Suprapubic skin (tissue), 4 donors: ENCODE data around the gene COG7. TPM values are rescaled to one million over a fixed set of nuclear protein-coding genes. Genes with fewer than 3 reads are reported as not detected.
"Not testable (repeated sequence)": the region's sequence is repeated elsewhere in the genome, so short reads cannot be mapped to it uniquely, and the experiment has no call there.

ENCODE experiments used
- DNase-seq, 2 donors: peaks; one replicate each; pipeline ENCODE4 v3.0.0-alpha.2; 2019; ENCODE audit warnings: low spot score in 2 of 2
- H3K27ac ChIP-seq: fragments of 200-600 bp; sonication (generic); one replicate; pipeline ENCODE4 v1.5.1; 2019
- H3K27me3 ChIP-seq: fragments of 200-600 bp; sonication (generic); one replicate; pipeline ENCODE4 v1.5.1; 2019
- H3K36me3 ChIP-seq: fragments of 200-600 bp; sonication (generic); one replicate; pipeline ENCODE4 v1.5.1; 2019
- H3K4me1 ChIP-seq: fragments of 200-600 bp; sonication (generic); one replicate; pipeline ENCODE4 v1.5.1; 2019
- H3K4me3 ChIP-seq: fragments of 200-600 bp; sonication (generic); one replicate; pipeline ENCODE4 v1.5.1; 2019; ENCODE audit warnings: mild to moderate bottlenecking
- H3K9me3 ChIP-seq: fragments of 200-600 bp; sonication (generic); one replicate; pipeline ENCODE4 v1.5.1; 2019
- CTCF ChIP-seq, 2 donors: fragments of 200-600 bp in 1 of 2; fragments of 450-650 bp in 1 of 2; sonication (generic) in 1 of 2; IDR thresholded peaks; one replicate each; pipeline ENCODE4 v1.5.1; 2016 to 2019; ENCODE audit warnings: antibody characterized with exemption in 2 of 2, mild to moderate bottlenecking in 1 of 2, moderate library complexity in 1 of 2
- EP300 ChIP-seq: sonication (generic); formaldehyde crosslinking; IDR thresholded peaks from one replicate; pipeline ENCODE4 v1.6.1; 2017; ENCODE audit warnings: antibody characterized with exemption
- POLR2A ChIP-seq, 2 donors: fragments of 450-650 bp; IDR thresholded peaks; one replicate each; pipeline ENCODE4 v1.6.1; 2017; ENCODE audit warnings: antibody characterized with exemption in 2 of 2, mild to moderate bottlenecking in 2 of 2, moderate library complexity in 2 of 2
- POLR2AphosphoS5 ChIP-seq, 3 donors: sonication (generic); formaldehyde crosslinking; IDR thresholded peaks; one replicate each; pipeline ENCODE4 v1.6.1; 2017; ENCODE audit warnings: antibody characterized with exemption in 3 of 3
- WGBS: methylation state at CpG from one replicate; pipeline ENCODE4 v1.1.5; 2018; 5-methylcytosine and 5-hydroxymethylcytosine counted together
- total RNA-seq, 4 donors: library from RNA; depleted of rRNA; stranded (reverse); fragments of >200 nt; gene quantifications; one replicate each; pipeline ENCODE4 v1.1.0, GENCODE V29; 2016

COG7 gene
- total RNA-seq, 4 donors from 2014 or later: 16.3 to 73.7 (median 24.6) TPM

- Histone ChIP-seq H3K36me3 (no peaks in the 10 kb centered on the region), H3K27me3 (no peaks in the 10 kb centered on the region), H3K4me1 (peaks cover 2% of the 10 kb centered on the region), H3K27ac (no peak overlapping the region), H3K4me3 (no peak overlapping the region), H3K9me3 (no peaks in the 10 kb centered on the region)
- 87% methylated on average over 8 of the region's 8 CpGs for WGBS
- TF ChIP-seq EP300 (no peak), CTCF (IDR thresholded peaks at IDR 0.05) (no peak), POLR2A (IDR thresholded peaks at IDR 0.05) (no peak), POLR2AphosphoS5 (IDR thresholded peaks at IDR 0.05) (no peak)
- DNase-seq: no peak
These were observed 85.0 kb downstream of the COG7 start for GRCh38 chr16:23367988-23368387.

GRCh38 chr16:23367564-23367963 is 85.4 kb downstream of the COG7 start:
- DNase-seq: no peak
- no peak overlapping the region for H3K27ac ChIP-seq
- no peaks in the 10 kb centered on the region for H3K27me3 ChIP-seq
- 98% methylated on average over 8 of the region's 10 CpGs for WGBS
- H3K36me3 ChIP-seq: no peaks in the 10 kb centered on the region
- H3K4me3 ChIP-seq: no peak overlapping the region
- no peaks in the 10 kb centered on the region for H3K9me3 ChIP-seq
- peaks cover 6% of the 10 kb centered on the region for H3K4me1 ChIP-seq
- no peak for TF ChIP-seq EP300
- no peak for TF ChIP-seq POLR2AphosphoS5 (IDR thresholded peaks at IDR 0.05)
- TF ChIP-seq POLR2A (IDR thresholded peaks at IDR 0.05): no peak
- no peak for TF ChIP-seq CTCF (IDR thresholded peaks at IDR 0.05)

- not testable (repeated sequence) for H3K4me3 ChIP-seq, H3K27ac ChIP-seq, H3K9me3 ChIP-seq, DNase-seq, H3K36me3 ChIP-seq, H3K4me1 ChIP-seq, H3K27me3 ChIP-seq
- 87% methylated on average over 7 of the region's 7 CpGs for WGBS
These were observed 86.6 kb downstream of the COG7 start for GRCh38 chr16:23366341-23366740.

GRCh38 chr16:23365602-23366240 is 87.3 kb downstream of the COG7 start:
- TF ChIP-seq CTCF (IDR thresholded peaks at IDR 0.05) (no peak), POLR2A (IDR thresholded peaks at IDR 0.05) (no peak), POLR2AphosphoS5 (IDR thresholded peaks at IDR 0.05) (no peak), EP300 (no peak)
- WGBS: 53% methylated on average over 5 of the region's 5 CpGs
- Histone ChIP-seq H3K27me3 (no peaks in the 10 kb centered on the region), H3K27ac (no peak overlapping the region), H3K4me3 (no peak overlapping the region), H3K4me1 (peaks cover 8% of the 10 kb centered on the region), H3K36me3 (no peaks in the 10 kb centered on the region), H3K9me3 (no peaks in the 10 kb centered on the region)
- no peak for DNase-seq

- Histone ChIP-seq H3K27ac (peak overlapping the region; percentile 67), H3K9me3 (no peaks in the 10 kb centered on the region), H3K4me3 (no peak overlapping the region), H3K36me3 (no peaks in the 10 kb centered on the region), H3K27me3 (no peaks in the 10 kb centered on the region), H3K4me1 (peaks cover 8% of the 10 kb centered on the region)
- 55% methylated on average over 11 of the region's 11 CpGs for WGBS
- TF ChIP-seq POLR2AphosphoS5 (IDR thresholded peaks at IDR 0.05): peak in 1 of 3 donors; percentile 36
- TF ChIP-seq POLR2A (IDR thresholded peaks at IDR 0.05): no peak
- peak in 1 of 2 donors; percentile 76 for DNase-seq
These were observed 90.3 kb downstream of the COG7 start for GRCh38 chr16:23362460-23363317.

- no peak for TF ChIP-seq POLR2AphosphoS5 (IDR thresholded peaks at IDR 0.05)
- no peak for TF ChIP-seq POLR2A (IDR thresholded peaks at IDR 0.05)
- TF ChIP-seq EP300: no peak
- no peak for TF ChIP-seq CTCF (IDR thresholded peaks at IDR 0.05)
- Histone ChIP-seq H3K9me3 (no peaks in the 10 kb centered on the region), H3K4me1 (peaks cover 8% of the 10 kb centered on the region), H3K27ac (no peak overlapping the region), H3K36me3 (no peaks in the 10 kb centered on the region), H3K4me3 (no peak overlapping the region), H3K27me3 (no peaks in the 10 kb centered on the region)
- WGBS: 79% methylated on average over 8 of the region's 8 CpGs
- DNase-seq: no peak
These were observed 93.8 kb downstream of the COG7 start for GRCh38 chr16:23359092-23359760.
